Tibial artery (tissue), 4 donors: Measurements from ENCODE around the gene RIN3.

Experiments used
- DNase-seq, 2 donors: peaks; one replicate each; pipeline ENCODE4 v3.0.0-alpha.2; 2019
- H3K27ac ChIP-seq, 2 donors: fragments of 200-600 bp; sonication (generic) in 1 of 2; 1 replicate in 1 of 2; 2 replicates in 1 of 2; pipeline ENCODE4 v1.5.1; 2018 to 2019; ENCODE audit warnings: mild to moderate bottlenecking in 1 of 2
- H3K27me3 ChIP-seq, 2 donors: fragments of 200-600 bp; sonication (generic) in 1 of 2; one replicate each; pipeline versions ENCODE4 v1.5.1 to v1.6.0; 2016 to 2019
- H3K36me3 ChIP-seq, 3 donors: fragments of 200-600 bp; sonication (generic) in 2 of 3; one replicate each; pipeline ENCODE4 v1.5.1; 2016 to 2019; ENCODE audit warnings: mild to moderate bottlenecking in 2 of 3
- H3K4me1 ChIP-seq, 4 donors: fragments of 200-600 bp; sonication (generic) in 2 of 4; 1 replicate in 3 of 4; 2 replicates in 1 of 4; pipeline ENCODE4 v1.5.1; 2016 to 2019
- H3K4me3 ChIP-seq, 2 donors: fragments of 200-600 bp; sonication (generic) in 1 of 2; 1 replicate in 1 of 2; 2 replicates in 1 of 2; pipeline ENCODE4 v1.5.1; 2018 to 2019; ENCODE audit warnings: mild to moderate bottlenecking in 2 of 2
- H3K9me3 ChIP-seq, 3 donors: fragments of 200-600 bp; sonication (generic) in 1 of 3; one replicate each; pipeline ENCODE4 v1.5.1; 2016 to 2019
- CTCF ChIP-seq, 2 experiments: fragments of 200-600 bp in 1 of 2; fragments of 450-650 bp in 1 of 2; IDR thresholded peaks; one replicate each; pipeline ENCODE4 v1.5.1; 2017 to 2019; ENCODE audit warnings: antibody characterized with exemption in 2 of 2, mild to moderate bottlenecking in 1 of 2, moderate library complexity in 1 of 2
- intact Hi-C: fragments of 100-400 bp; cut with DNase I; formaldehyde crosslinking; loops from one replicate; pipeline ENCODE4 v1.15.0; 2023; ENCODE audit warnings: low total_unique reads

RIN3 gene

DNA sequence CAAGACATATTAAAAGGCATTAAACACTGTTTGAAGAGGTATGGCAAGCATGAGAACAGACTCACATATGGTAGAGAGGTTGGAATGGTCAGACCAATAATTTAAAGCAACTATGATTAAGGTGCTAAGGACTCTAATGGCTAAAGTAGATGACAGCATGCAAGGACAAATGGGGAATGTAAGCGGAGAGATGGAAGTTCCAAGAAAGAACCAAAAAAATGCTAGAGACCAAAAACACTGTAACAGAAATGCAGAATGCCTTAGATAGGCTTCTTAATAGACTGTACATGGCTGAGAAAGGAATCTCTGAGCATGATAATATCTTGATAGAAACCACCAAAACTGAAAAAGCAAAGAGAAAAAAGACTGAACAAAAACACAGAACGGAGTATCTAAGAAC, 77.4 kb downstream of the RIN3 start:
- Histone ChIP-seq H3K4me1 (peaks cover 0 to 44% (median 32%) of the 10 kb centered on the region in 4 donors), H3K27ac (no peak overlapping the region), H3K4me3 (no peak overlapping the region), H3K27me3 (no peaks in the 10 kb centered on the region), H3K36me3 (no peaks in the 10 kb centered on the region), H3K9me3 (no peaks in the 10 kb centered on the region)
- intact Hi-C loops: no loop called here
- no peak for DNase-seq
- TF ChIP-seq CTCF (IDR thresholded peaks at IDR 0.05): no peak

- Histone ChIP-seq H3K27ac (no peak overlapping the region), H3K9me3 (no peaks in the 10 kb centered on the region), H3K27me3 (no peaks in the 10 kb centered on the region), H3K36me3 (no peaks in the 10 kb centered on the region), H3K4me3 (no peak overlapping the region), H3K4me1 (peaks cover 0 to 42% (median 29%) of the 10 kb centered on the region in 4 donors)
- DNase-seq: no peak
- intact Hi-C loops: no loop called here
- no peak for TF ChIP-seq CTCF (IDR thresholded peaks at IDR 0.05)
Measured at GRCh38 chr14:92591346-92591745, 77.8 kb downstream of the RIN3 start.

DNA sequence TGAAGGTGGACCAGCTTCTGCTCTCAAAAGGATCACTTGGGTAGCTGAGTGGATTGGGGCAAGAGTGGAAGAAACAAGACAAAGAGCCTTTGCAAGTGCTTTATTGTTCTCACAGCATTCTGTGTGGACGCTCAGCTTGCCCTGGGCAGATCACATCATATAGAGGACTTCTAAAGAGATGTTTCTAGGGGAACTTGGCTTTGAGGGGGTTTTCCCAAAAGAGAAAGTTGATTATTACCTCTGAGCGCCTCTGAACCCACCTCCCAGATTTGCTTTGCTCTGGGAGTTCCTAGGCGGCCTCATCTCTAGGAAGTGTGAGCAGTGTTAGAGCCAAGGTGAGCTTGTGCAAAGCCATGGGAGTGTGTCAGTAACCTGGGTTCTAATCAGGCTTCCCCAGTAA, 81.7 kb downstream of the RIN3 start:
- no peaks in the 10 kb centered on the region for H3K9me3 ChIP-seq
- no peak overlapping the region for H3K27ac ChIP-seq
- peaks cover 0 to 9% (median 6%) of the 10 kb centered on the region in 4 donors for H3K4me1 ChIP-seq
- TF ChIP-seq CTCF (IDR thresholded peaks at IDR 0.05): no peak
- no peaks in the 10 kb centered on the region for H3K36me3 ChIP-seq
- H3K4me3 ChIP-seq: no peak overlapping the region
- no peak for DNase-seq
- H3K27me3 ChIP-seq: no peaks in the 10 kb centered on the region
- intact Hi-C loops: no loop called here

DNA sequence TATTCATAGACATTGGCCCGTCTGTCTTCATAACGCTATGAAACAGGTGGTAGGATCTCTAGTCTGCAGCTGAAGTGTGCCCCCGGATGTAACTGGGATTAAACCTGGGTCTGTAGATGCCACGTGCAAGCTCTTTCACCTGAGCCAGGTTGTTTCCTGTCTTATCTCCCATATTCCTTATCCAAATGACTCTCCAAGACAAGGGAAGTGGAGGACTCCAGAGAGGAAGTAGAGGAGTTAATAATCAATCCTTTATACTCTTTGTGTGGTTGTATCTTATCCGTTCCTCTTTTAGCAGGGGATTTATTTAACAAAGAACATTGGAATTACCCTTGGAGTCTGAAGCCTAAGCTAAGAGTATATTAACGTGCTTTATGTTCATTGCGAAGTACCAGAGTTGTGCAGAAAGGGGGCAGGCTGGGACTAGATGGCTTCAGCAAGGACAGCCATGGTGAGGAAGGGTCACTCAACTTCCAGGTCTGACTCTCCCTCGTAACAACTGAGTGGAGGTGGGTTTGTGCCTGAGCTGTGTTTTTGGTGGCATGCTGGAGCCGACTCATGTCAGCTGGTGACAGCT, 82.8 kb downstream of the RIN3 start:
- no peak for TF ChIP-seq CTCF (IDR thresholded peaks at IDR 0.05)
- Histone ChIP-seq H3K27me3 (no peaks in the 10 kb centered on the region), H3K36me3 (no peaks in the 10 kb centered on the region), H3K4me3 (no peak overlapping the region), H3K27ac (no peak overlapping the region), H3K4me1 (peaks cover 0 to 15% (median 9%) of the 10 kb centered on the region in 4 donors), H3K9me3 (no peaks in the 10 kb centered on the region)
- intact Hi-C loops: no loop called here
- no peak for DNase-seq

- peaks cover 0 to 33% (median 20%) of the 10 kb centered on the region in 4 donors for H3K4me1 ChIP-seq
- no peaks in the 10 kb centered on the region for H3K27me3 ChIP-seq
- intact Hi-C loops: no loop called here
- DNase-seq: no peak
- no peaks in the 10 kb centered on the region for H3K9me3 ChIP-seq
- no peaks in the 10 kb centered on the region for H3K36me3 ChIP-seq
- TF ChIP-seq CTCF (IDR thresholded peaks at IDR 0.05): no peak
- H3K4me3 ChIP-seq: no peak overlapping the region
- no peak overlapping the region for H3K27ac ChIP-seq
Measured at GRCh38 chr14:92597906-92598905, 84.6 kb downstream of the RIN3 start.
